DMS153 treated with DMSO at 0.1 percent for 48 hours (cell line): ENCODE results near the gene PRKCI.
A peak's percentile ranks its signal among the peaks of the same experiment; 100 is the strongest.
"Not testable (repeated sequence)": the region's sequence is repeated elsewhere in the genome, so short reads cannot be mapped to it uniquely, and the experiment has no call there.

Experiments
- DNase-seq: peaks from one replicate; lab custom pipeline; 2025; ENCODE audit not compliant: unreplicated experiment; lab: John Stamatoyannopoulos, UW

Gene PRKCI

DNA sequence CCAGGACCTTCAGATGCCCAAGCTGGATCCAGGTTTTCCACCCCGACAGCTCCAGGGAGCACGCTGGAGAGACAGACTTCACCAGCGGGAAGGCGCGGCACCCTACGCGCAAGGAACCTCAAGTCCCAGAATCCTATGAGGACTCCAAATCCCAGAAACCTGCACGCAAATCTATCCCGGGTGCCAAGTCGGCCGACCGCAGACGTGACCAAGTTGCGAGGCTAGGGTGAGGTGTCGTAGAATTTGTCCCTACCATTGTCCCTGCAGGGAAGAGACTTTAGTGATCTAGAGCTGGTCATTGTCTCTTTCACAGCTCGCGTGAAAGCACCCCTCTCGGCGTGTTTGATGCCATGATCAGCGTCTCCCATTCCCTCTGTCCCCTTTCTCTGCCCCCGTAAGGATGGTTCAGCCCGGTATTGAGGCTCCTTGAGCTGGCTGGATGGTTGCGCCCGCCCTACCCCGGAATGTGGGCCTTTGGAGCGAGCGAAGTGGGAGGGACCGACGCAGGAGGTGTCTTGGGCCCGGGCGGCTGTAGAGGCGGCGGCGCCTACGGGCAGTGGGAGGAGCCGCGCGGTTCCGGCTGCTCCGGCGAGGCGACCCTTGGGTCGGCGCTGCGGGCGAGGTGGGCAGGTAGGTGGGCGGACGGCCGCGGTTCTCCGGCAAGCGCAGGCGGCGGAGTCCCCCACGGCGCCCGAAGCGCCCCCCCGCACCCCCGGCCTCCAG is at the start of gene PRKCI:
TSS of gene PRKCI (plus strand) at position 501 of the 723 bp plus-strand sequence. CDS start 246 bp downstream, outside the sequence.
- DNase-seq = peak; percentile 94

DNA sequence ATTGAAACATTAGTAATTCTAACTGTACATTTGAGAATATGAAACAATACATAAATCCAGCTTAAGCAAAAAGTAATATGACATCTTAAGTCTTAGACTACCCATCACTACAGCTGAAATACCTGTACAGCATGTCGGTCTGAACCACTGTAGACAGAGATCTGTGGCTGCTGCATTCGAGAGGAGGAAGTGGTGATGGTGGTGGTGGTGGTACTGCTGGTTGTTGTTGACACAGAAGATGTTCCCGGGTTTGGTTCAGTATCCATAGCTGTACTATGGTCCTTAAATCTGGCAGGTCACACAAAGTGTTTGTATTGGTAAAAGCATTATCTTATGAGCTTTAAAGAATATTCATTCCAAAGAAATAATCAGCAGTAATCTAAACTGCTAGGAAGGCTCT is 43.6 kb upstream of the PRKCI start:
- no peak for DNase-seq

DNA sequence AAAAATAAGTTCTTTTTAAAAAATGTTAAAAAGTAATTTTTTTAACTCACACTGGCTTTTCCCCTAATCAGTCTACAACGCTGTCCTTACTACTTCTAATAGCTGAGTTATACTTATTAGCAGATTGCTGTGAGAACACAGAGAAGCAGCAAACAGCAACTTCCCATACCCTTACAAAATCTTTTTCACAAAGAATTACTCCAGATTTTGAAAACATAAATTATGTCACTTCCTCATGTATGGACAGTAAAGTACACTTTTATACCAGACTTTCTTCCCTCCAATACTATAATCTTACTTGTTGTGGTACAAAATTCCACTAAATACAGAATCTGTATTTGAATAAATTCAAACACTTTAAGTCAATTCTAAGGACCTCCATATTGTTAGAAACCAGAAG is 42.8 kb upstream of the PRKCI start:
- DNase-seq = no peak

DNA sequence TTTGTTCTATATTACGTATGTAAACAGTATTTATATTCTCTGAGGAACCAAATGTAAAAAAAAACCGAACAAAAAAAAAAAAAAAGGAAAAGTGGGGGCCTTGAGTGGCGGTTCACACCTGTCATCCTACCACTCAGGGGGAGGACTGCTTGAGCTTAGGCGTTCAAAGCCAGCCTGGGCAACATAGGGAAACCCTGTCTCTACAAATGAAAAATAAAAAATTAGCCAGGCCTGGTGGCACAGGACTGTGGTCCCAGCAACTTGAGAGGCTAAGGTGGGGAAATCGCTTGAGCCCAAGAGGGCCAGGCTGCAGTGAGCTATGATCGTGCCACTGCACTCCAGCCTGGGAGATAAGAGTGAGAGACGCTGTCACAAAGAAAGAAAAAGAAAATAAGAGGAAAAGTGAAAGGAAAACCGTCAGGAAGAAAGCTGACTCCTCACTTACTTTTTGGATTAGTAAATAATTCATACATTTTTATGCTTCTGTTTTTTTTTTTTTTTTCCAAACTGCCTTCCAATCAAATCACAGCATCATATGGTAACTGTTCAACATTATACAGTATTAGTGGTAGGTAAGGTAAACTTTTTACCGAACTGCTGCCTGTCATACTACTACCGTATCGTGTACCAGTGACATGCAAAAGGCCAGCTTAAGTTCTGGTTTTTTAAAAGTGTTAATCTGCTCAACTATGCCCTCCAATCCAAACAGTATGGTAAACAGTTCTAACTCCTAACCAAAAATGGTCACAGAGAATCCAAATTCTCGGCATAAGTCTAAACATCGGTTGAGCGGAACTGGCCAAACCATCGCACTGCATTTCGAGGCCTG is 41.9 kb upstream of the PRKCI start:
- DNase-seq = no peak

DNA sequence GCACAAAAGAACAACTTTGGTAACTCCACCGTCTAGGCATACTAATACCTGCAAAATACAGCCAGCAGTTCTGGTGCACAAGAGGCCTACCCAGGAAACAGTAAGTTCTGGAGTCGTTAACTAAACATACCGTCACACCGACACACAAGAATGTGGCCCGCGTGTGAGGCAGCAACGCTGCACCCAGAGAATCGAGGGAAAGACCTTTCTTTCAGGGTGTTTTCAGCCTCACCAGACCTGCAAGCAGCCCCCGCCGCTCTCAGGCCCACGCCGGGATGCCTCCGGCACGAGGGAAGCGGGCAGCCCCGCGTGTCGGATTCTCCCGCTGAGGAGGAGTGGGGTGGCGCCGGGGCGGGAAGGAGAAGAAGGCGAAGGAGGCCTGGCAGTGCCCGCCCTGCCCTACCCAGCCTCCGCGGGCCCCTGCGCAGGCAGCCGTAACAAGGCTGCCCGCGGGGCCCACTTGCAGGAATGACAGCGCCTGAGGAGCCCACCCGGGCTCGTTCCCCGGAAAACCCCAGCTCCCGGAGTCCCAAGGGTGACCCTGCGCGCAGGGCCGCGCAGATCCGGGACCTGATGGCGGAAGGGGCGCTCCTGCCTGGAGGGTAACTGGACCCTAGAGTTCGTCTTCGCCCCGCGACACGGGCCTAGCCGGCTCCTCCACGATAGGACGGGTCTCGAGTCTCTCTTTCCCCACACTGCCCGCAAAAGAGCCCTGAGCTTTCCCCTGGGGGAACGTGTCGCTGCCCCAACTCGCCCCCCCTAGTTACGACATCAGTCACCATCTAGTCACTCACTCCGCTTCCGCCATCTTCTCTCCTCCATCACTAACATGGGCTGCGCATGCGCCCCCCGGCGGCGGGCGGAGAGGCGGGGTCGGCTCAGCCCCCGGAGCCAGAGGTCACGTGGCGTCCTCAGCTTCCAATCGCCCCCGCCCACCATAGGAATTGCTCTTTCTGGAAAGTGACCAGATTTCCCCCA is 41.0 kb upstream of the PRKCI start, which contains the start of gene PHC3:
TSS of gene PHC3 (minus strand) at position 826 of the 978 bp plus-strand sequence. CDS start at position 808, 18 bp downstream.
- DNase-seq = peak; percentile 88

DNA sequence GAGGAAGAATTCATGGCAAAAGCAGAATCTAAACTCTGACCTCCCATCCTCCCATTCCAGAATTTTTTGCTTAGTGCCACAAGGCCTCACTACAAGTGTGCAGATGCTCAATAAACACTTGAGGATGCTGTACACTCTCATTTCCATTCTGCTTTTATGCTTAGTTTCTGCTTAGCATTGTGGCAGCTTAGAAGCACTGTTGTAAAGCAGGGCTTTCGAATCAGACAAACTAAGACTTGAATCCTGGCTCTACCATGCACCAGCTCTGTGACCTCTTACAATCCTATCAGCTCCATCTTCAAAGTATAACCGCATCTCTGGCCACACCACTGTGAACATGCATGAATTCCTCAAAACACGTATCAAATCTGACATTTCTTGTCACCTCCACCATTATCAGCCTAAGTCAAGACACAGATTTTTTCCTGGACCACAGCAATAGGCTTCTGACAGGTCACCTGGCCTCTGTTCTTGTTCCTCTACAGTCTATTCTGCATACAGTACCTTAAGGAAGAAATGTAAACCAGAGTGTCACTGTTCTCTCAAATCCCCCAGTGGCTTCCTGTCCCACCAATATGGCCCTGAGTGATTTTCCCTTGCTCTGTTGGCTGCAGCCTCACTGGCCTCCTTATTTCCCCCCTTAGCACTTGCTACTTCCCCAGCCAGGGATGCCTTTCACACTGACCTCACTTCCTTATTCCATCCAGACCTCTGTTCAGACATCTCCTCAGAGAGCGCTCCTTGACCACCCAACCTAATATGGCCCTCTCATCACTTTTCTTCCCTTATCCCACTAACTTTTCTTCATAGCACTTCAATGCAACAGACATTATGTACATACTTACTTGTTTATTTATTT is 32.6 kb upstream of the PRKCI start:
- DNase-seq = no peak

DNA sequence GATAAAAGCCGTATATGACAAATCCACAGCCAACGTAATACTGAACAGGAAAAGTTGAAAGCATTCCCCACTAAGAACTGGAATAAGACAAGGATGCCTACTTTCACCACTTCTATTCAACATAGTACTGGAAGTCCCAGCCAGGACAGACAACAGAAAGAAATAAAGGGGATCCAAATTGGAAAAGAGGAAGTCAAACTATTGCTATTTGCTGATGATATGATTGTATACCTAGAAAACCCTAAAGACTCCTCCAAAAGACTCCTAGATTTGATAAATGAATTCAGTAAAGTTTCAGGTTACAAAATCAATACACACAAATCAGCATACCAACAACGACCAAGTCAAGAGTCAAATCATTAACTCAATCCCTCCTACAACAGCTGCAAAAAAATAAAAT is 26.5 kb upstream of the PRKCI start:
- not testable (repeated sequence) for DNase-seq

DNA sequence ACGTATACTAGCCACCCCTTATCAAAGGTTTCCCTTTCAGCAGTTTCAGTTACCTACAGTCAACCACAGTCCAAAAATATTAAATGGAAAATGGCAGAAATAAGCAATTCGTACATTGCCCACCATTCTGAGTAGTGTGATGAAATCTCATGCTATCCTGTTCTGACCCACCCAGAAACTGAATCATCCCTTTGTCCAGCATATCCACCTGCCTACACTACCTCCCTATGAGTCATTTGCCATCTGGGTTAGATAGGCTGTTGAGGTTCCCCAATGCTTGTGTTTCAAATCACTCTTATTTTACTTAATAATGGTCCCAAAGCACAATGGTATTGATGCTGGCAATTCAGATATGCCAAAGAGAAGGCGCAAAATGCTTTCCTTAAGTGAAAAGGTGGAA is 25.4 kb upstream of the PRKCI start:
- DNase-seq = no peak

DNA sequence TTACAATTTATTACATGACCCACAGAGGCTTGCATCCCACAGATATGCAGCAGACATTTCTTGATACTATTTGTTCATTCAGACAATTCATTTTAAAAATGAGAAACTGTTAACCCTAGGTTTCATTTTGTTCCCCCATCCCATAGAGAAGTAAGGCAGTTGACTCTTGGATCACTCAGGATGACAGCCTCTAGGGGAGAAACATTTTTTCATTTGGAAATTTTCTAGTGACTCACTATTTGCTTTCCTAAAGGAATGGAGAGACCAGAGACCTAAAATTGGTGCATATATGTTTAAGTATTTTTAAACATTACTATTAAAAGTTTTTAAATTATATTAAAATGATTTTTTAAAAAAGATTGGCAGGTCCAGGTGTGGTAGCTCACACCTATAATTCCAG is 21.2 kb upstream of the PRKCI start:
- no peak for DNase-seq

DNA sequence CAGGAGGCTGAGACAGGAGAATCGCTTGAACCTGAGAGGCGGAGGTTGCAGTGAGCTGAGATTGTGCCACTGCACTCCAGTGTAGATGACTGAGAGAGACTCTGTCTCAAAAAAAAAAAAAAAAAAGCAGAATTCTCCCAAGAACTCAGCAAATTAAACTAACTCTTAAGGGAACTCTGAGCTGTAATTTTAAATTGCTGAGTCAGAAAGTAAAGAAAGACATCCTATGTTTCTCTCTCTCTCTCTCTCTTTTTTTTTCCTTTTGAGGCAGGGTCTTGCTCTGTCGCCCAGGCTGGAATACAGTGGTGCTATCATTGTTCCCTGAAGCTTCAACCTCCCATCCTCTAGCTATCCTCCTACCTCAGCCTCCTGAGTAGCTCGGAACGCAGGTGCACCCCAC is 20.7 kb upstream of the PRKCI start:
- DNase-seq = no peak

DNA sequence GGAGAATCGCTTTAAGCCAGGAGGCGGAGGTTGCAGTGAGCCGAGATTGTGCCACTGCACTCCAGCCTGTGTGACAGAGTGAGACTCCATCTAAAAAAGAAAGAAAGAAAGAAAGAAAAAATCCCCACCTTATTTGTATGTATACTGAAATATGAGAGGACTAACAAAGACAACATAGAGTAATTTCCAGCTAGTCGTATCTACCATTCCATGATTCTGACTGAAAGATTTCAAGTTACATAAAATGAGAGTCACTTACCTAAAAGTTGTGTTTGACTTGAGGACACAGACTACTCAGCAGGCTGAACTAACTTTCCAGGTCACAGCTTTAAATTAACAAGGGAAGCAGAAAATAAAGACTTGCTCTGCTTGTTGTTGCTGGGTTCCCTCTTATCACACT is 18.8 kb upstream of the PRKCI start:
- DNase-seq = no peak

DNA sequence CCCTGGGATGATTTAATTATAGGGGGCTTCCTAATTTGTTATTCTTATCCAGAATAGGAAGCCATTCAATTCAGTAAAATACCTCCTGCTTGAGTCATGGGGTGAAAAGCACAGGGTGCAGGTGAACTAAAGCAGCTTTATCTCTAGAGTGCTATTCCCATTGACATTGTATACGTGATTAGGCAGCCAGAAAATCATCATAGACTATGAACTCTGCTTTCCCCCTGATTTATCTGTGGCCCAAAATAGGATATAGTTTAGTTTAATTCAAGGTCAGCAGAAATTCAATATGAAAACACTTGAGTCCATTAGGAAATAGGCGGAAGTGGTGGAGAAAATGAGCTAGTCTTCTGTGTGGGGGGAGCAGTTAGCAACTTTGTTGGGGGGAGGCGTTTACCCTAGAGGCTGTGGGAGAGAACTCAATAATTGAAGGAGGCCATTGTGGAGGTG is 18.2 kb upstream of the PRKCI start:
- DNase-seq = no peak

DNA sequence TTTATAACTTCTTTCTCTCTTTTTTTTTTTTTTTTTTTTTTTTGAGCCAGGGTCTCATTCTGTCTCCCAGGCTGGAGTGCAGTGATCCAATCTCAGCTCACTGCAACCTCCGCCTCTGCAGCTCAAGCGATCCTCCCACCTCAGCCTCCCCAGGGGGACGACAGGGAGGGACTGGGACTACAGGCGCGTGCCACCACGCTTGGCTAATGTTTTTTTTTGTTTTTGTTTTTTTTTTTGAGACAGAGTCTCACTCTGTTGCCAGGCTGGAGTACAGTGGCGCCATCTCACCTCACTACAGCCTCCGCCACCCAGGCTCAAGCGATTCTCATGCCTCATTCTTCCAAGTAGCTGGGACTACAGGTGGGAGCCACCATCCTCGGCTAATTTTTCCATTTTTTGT is 17.7 kb upstream of the PRKCI start:
- DNase-seq = no peak

DNA sequence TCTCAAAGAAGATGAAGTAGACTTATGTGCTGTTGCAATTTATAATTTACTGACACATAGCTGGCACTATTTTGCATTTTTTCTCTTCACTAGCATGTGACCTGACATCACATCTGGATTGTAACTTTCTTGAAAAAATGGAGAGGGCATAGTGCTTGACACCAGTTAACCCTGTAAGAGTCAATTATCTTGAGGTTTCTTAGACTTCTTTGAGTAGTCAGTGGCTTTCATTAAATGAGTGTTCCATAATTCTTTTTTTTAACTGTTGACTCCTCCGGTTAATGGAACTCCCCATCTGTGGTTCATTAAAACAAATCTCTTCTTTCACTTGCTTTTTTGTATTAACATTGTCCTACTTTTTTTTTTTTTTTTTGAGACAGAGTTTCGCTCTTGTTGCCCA is 16.9 kb upstream of the PRKCI start:
- DNase-seq = no peak

DNA sequence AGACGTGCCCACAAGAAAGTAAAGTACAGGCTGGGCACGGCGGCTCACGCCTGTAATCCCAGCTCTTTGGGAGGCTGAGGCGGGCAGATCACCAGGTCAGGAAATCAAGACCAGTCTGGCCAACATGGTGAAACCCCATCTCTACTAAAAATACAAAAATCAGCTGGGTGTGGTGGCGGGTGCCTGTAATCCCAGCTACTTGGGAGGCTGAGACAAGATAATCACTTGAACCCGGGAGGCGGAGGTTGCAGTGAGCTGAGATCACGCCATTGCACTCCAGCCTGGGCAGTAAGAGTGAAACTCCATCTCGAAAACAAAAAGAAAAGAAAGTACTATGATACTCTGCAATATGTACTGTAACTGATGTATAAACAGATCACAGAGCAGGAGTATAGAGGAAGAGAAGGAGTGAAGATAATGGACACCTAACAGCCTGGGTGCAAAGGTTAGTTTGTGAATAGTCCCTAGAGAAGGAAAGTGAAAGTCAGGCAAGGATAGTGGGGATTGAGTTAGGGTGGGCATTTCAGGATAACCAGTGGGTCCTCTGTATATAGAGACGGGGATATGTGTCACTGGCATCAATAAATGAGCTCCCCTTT is 16.0 kb upstream of the PRKCI start:
- not testable (repeated sequence) for DNase-seq

DNA sequence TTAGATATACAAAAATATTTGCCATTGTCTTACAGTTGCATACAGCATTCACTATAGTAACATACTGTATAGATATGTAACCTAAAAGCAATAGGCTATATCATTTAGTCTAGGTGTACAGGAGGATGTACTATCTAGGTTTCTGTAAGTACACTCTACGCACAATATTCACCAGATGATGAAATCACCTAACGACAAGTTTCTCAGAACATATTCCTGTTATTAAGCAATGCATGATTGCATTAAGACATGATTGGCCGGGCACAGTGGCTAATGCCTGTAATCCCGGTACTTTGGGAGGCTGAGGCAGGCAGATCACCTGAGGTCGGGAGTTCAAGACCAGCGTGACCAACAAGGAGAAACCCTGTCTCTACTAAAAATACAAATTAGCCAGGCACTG is 14.5 kb upstream of the PRKCI start:
- no peak for DNase-seq

DNA sequence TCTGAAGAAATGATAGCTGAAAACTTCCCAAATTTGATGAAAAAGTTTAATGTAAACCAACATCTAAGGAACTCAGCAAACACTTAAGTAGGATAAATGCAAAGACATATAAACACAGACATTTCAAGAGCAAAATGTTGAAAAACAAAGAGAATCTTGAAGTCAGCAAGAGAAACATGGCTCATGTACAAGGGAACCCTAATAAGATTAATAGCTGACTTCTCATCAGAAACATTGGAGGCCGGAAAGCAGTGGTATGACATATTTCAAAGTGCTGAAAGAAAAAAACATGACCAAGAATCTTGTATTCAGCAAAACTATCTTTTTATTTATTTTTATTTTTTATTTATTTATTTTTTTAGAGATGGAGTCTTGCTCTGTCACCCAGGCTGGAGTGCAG is 10.6 kb upstream of the PRKCI start:
- DNase-seq = no peak

DNA sequence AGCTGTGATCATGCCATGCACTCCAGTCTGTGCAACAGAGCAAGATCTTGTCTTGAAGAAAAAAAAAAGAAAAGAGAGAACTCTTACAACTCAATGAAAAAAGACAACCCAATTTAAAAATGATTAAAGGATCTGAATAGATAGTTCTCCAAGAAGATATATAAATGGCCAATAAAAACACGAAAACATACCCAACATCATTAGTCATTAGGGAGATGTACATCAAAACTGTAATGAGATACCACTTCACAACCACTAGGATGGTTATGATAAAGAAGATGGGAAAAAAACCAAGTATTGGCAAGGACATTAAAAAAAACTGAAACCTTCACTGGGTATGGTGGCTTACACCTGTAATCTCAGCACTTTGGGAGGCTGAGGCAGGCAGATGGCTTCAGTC is 2.4 kb upstream of the PRKCI start:
- no peak for DNase-seq

DNA sequence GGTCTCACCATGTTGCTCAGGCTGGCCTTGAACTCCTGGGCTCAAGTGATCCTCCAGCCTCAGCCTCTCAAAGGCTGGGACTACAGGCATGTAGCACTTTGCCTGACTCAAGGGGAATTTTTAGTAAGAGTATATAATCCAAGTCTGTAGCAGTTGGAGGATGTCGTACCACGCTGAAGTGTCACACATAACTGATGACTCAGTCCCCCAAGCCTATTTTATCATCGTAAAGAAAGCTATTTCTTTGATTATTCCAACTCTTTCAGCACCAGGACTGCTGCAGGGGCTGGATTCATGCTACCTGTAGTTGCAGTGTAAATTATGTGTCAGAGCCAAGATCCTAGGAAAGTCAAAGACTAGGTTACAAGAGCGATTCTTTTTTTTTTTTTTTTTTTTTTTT is 1.4 kb upstream of the PRKCI start:
- DNase-seq = no peak
